HepG2 (cell line): ENCODE results near the gene HRG. TPM values are rescaled to one million over a fixed set of nuclear protein-coding genes. Genes with fewer than 3 reads are reported as not detected.
A peak's percentile ranks its signal among the peaks of the same experiment; 100 is the strongest.

Experiments
- ATF5 ChIP-seq: sonication (generic); formaldehyde crosslinking; IDR thresholded peaks from 2 replicates; pipeline ENCODE4 v1.4.0; 2020; ENCODE audit warnings: mild to moderate bottlenecking, low read depth, missing genetic modification reagents
- EHMT2 ChIP-seq: fragments of 200-600 bp; sonication (generic); IDR thresholded peaks from 2 replicates; pipeline ENCODE4 v1.7.0; 2017; ENCODE audit warnings: antibody characterized with exemption, low read depth, low read length, borderline replicate concordance
- ELF4 ChIP-seq: sonication (generic); formaldehyde crosslinking; IDR thresholded peaks from 2 replicates; pipeline ENCODE4 v1.5.0; 2020; ENCODE audit warnings: missing genetic modification reagents, mild to moderate bottlenecking, moderate library complexity, borderline replicate concordance
- HNRNPL ChIP-seq: fragments of 200-400 bp; formaldehyde crosslinking; IDR thresholded peaks from 2 replicates; pipeline ENCODE4 v1.6.1; 2017; ENCODE audit warnings: mild to moderate bottlenecking, low read depth, low read length
- KAT2B ChIP-seq: fragments of 150-350 bp; IDR thresholded peaks from 2 replicates; pipeline ENCODE4 v1.6.1; 2014; ENCODE audit warnings: low read depth, low read length, borderline replicate concordance
- MXD3 ChIP-seq: IDR thresholded peaks from 2 replicates; pipeline ENCODE4 v1.6.1; 2016; ENCODE audit warnings: mild to moderate bottlenecking, missing biosample characterization, missing genetic modification reagents
- MYPOP ChIP-seq: sonication (generic); formaldehyde crosslinking; IDR thresholded peaks from 2 replicates; pipeline ENCODE4 v1.8.1; 2023; ENCODE audit warnings: mild to moderate bottlenecking, moderate library complexity, missing genetic modification reagents
- SMAD9 ChIP-seq: sonication (generic); formaldehyde crosslinking; IDR thresholded peaks from 2 replicates; pipeline ENCODE4 v1.5.1; 2020; ENCODE audit warnings: mild to moderate bottlenecking, missing genetic modification reagents
- ZFP36L1 ChIP-seq: sonication (generic); formaldehyde crosslinking; IDR thresholded peaks from 2 replicates; pipeline ENCODE4 v1.8.0; 2022; ENCODE audit warnings: mild to moderate bottlenecking, missing genetic modification reagents, moderate library complexity
- ZNF24 ChIP-seq: fragments of 450-650 bp; IDR thresholded peaks from 2 replicates; pipeline ENCODE4 v1.6.1; 2017; ENCODE audit warnings: antibody characterized with exemption, mild to moderate bottlenecking
- ZNF501 ChIP-seq: sonication (generic); formaldehyde crosslinking; IDR thresholded peaks from 2 replicates; pipeline ENCODE4 v1.5.1; 2020; ENCODE audit warnings: mild to moderate bottlenecking, moderate library complexity, missing genetic modification reagents
- ZNF670 ChIP-seq: sonication (generic); formaldehyde crosslinking; IDR thresholded peaks from 2 replicates; pipeline ENCODE4 v1.8.0; 2022; ENCODE audit warnings: mild to moderate bottlenecking, missing genetic modification reagents, borderline replicate concordance
- ZNF746 ChIP-seq: sonication (generic); formaldehyde crosslinking; IDR thresholded peaks from 2 replicates; pipeline ENCODE4 v1.8.0; 2022; ENCODE audit warnings: mild to moderate bottlenecking, missing genetic modification reagents
- ZNF766 ChIP-seq: sonication (generic); formaldehyde crosslinking; IDR thresholded peaks from 2 replicates; pipeline ENCODE4 v1.5.0; 2020; ENCODE audit warnings: missing genetic modification reagents, borderline replicate concordance
- ZNF83 ChIP-seq: sonication (generic); formaldehyde crosslinking; IDR thresholded peaks from 2 replicates; pipeline ENCODE4 v1.4.0; 2020; ENCODE audit warnings: missing genetic modification reagents, mild to moderate bottlenecking, borderline replicate concordance
- ZNF841 ChIP-seq: sonication (generic); formaldehyde crosslinking; IDR thresholded peaks from 2 replicates; pipeline ENCODE4 v1.8.1; 2023; ENCODE audit warnings: missing genetic modification reagents, borderline replicate concordance
- polyA plus RNA-seq, 8 experiments: library from polyadenylated mRNA; depleted of rRNA in 3 of 8; stranded (reverse) in 7 of 8; unstranded in 1 of 8; fragments of >200 nt; fragmentation: Illumina TruSeq in 4 of 8; extraction: Trizol in 4 of 8; gene quantifications; 2 replicates each; pipeline versions ENCODE4 v1.2.1 to v1.2.3, GENCODE V29; 2011 to 2016; ENCODE audit warnings: low read depth in 4 of 8, missing spikeins in 1 of 8, mixed read lengths in 1 of 8; ENCODE audit not compliant: insufficient read depth in 1 of 8
- total RNA-seq, 5 experiments: library from RNA; depleted of rRNA; stranded (reverse); fragments of >200 nt; fragmentation: Illumina TruSeq; extraction: Trizol; gene quantifications; 2 replicates each; pipeline ENCODE4 v1.2.3, GENCODE V29; 2016; ENCODE audit warnings: low read depth in 1 of 5
- TF ChIP-seq, protein P1 (sequence below): sonication (generic); formaldehyde crosslinking; IDR thresholded peaks from 2 replicates; pipeline ENCODE4 v1.4.0; 2020; ENCODE audit warnings: missing genetic modification reagents, borderline replicate concordance
- TF ChIP-seq, protein P2 (sequence below): sonication (generic); formaldehyde crosslinking; conservative IDR thresholded peaks from 2 replicates; pipeline ENCODE4 v1.4.0; 2020; ENCODE audit warnings: missing genetic modification reagents
- TF ChIP-seq, protein P3 (sequence below): sonication (generic); formaldehyde crosslinking; IDR thresholded peaks from 2 replicates; pipeline ENCODE4 v1.8.0; 2022; ENCODE audit warnings: mild to moderate bottlenecking, missing genetic modification reagents; ENCODE audit not compliant: insufficient replicate concordance
- TF ChIP-seq, protein P4 (sequence below): sonication (generic); formaldehyde crosslinking; IDR thresholded peaks from 2 replicates; pipeline ENCODE4 v1.5.0; 2020; ENCODE audit warnings: missing genetic modification reagents

The HRG gene
- total and polyA plus RNA-seq, 2 of the 13 experiments (the other 11 are each of a cell fraction or from before 2014, with no cell fraction given) = 0.09 to 0.11 TPM

GRCh38 chr3:186617036-186617946 is 48.5 kb upstream of the HRG start (continued):
- TF ChIP-seq, protein P1, sequence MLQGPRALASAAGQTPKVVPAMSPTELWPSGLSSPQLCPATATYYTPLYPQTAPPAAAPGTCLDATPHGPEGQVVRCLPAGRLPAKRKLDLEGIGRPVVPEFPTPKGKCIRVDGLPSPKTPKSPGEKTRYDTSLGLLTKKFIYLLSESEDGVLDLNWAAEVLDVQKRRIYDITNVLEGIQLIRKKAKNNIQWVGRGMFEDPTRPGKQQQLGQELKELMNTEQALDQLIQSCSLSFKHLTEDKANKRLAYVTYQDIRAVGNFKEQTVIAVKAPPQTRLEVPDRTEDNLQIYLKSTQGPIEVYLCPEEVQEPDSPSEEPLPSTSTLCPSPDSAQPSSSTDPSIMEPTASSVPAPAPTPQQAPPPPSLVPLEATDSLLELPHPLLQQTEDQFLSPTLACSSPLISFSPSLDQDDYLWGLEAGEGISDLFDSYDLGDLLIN = no peak
- no peak for TF ChIP-seq ZNF83 (CRISPR knock-in tag)
- no peak for TF ChIP-seq ELF4
- TF ChIP-seq ZNF746 = no peak
- TF ChIP-seq, protein P2, sequence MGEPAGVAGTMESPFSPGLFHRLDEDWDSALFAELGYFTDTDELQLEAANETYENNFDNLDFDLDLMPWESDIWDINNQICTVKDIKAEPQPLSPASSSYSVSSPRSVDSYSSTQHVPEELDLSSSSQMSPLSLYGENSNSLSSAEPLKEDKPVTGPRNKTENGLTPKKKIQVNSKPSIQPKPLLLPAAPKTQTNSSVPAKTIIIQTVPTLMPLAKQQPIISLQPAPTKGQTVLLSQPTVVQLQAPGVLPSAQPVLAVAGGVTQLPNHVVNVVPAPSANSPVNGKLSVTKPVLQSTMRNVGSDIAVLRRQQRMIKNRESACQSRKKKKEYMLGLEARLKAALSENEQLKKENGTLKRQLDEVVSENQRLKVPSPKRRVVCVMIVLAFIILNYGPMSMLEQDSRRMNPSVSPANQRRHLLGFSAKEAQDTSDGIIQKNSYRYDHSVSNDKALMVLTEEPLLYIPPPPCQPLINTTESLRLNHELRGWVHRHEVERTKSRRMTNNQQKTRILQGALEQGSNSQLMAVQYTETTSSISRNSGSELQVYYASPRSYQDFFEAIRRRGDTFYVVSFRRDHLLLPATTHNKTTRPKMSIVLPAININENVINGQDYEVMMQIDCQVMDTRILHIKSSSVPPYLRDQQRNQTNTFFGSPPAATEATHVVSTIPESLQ = no peak
- TF ChIP-seq, protein P3, sequence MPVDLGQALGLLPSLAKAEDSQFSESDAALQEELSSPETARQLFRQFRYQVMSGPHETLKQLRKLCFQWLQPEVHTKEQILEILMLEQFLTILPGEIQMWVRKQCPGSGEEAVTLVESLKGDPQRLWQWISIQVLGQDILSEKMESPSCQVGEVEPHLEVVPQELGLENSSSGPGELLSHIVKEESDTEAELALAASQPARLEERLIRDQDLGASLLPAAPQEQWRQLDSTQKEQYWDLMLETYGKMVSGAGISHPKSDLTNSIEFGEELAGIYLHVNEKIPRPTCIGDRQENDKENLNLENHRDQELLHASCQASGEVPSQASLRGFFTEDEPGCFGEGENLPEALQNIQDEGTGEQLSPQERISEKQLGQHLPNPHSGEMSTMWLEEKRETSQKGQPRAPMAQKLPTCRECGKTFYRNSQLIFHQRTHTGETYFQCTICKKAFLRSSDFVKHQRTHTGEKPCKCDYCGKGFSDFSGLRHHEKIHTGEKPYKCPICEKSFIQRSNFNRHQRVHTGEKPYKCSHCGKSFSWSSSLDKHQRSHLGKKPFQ (CRISPR knock-in tag) = peak; percentile 14
- TF ChIP-seq HNRNPL = peak; percentile 93
- TF ChIP-seq, protein P4, sequence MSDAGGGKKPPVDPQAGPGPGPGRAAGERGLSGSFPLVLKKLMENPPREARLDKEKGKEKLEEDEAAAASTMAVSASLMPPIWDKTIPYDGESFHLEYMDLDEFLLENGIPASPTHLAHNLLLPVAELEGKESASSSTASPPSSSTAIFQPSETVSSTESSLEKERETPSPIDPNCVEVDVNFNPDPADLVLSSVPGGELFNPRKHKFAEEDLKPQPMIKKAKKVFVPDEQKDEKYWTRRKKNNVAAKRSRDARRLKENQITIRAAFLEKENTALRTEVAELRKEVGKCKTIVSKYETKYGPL (CRISPR knock-in tag) = no peak
- no peak for TF ChIP-seq ZNF766 (CRISPR knock-in tag)
- no peak for TF ChIP-seq ZNF670 (CRISPR knock-in tag)
- TF ChIP-seq ZNF24 = no peak
- TF ChIP-seq ZNF501 (CRISPR knock-in tag) = peak; percentile 65
- no peak for TF ChIP-seq ATF5 (CRISPR knock-in tag)
- peak; percentile 84 for TF ChIP-seq ZFP36L1
- no peak for TF ChIP-seq MXD3
- no peak for TF ChIP-seq KAT2B
- 0 out of 2 replicates have a peak, but pooled peaks have one; percentile 33 for TF ChIP-seq MYPOP (CRISPR knock-in tag)
- TF ChIP-seq EHMT2 = no peak
- TF ChIP-seq ZNF841 (CRISPR knock-in tag) = no peak; the same call in 1 of the 2 replicates
- no peak for TF ChIP-seq SMAD9 (CRISPR knock-in tag)
